ENCODE data around the gene AP3D1.

The AP3D1 gene

GRCh38 chr19:2084993-2085720 is 66.2 kb downstream of the AP3D1 start:
- peak; percentile 83 for DNase-seq (ENCODE audit: low read depth)

GRCh38 chr19:2083174-2083854 is 68.1 kb downstream of the AP3D1 start:
- DNase-seq (ENCODE audit: low read depth) = no peak

GRCh38 chr19:2081873-2082810 is 69.2 kb downstream of the AP3D1 start:
- DNase-seq (ENCODE audit: low read depth) = no peak

- no peak for DNase-seq (ENCODE audit: low read depth)
Observed at GRCh38 chr19:2080336-2080988, 70.9 kb downstream of the AP3D1 start.

GRCh38 chr19:2079865-2080301 is 71.5 kb downstream of the AP3D1 start:
- no peak for DNase-seq (ENCODE audit: low read depth)

DNA sequence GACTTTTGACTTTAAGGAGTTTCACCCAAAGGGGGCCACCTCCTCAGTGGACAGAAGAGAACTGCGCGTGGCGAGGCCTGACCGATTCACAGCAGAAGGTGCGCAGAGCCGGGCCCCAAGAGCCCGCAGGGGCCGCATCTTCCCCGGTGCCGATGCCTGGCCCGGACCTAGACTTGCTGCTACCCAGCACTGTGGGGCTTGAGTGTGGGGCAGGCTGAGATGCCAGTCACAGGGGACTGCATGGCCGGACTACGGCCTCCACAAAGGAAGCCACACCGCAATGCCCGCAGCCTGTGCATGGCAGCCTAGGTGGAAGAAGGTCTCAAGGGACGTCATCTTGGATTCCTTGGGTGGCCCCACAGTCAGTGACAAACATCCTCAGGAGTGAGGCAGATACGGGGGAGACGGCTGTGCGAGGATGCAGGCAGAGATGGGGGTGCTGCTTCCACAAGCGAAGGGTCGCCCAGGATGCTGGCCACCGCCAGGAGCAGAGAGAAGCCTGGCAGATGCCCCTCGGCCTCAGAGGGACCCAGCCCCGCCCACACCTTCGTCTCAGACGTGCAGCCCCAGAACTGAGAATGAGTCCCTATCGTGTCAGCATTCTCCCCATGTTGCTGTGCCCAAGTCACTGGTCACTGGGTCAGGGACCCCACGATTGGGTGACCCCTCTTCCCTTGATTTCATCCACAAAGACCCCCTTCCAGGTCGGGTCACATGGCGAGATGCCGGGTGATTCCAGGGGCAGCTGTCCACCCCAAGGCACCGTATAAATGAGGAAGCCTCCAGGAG is 72.1 kb downstream of the AP3D1 start:
- DNase-seq (ENCODE audit: low read depth) = no peak

DNA sequence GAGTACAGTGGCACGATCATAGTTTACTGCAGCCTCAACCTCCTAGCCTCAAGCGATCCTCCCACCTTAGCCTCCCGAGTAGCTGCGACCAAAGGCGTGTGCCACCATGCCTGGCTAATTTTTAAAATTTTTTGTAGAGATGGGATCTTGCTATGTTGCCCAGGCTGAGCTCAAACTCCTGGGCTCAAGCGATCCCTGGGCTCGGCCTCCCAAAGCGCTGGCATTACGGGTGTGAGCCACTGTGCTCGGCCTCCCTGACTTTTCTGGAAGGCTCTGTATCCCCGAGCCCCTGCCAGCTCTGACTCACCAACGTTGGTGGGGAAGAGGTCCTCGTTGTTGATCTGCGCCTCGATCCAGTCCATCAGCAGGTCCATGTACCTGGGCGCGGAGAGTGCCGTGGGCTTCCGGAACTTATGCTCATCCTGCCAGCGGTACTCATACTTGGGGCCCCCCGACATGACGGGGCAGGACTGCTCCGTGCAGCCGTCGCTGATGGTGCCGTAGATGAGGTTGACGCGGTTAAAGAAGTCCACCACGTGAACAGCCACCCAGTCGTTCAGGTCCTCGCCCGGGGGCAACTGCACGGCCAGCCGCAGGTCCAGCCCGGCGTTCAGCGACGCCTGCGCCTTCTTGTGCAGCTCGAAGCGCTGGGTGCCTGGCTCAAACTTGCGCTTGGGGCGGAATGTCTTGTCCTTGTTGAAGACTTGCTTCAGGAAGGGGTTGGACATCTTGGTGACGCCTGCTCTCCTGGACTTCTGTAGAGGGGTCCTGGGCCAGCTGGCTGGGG is 73.3 kb downstream of the AP3D1 start:
- DNase-seq (ENCODE audit: low read depth) = no peak

- no peak for DNase-seq (ENCODE audit: low read depth)
Observed at GRCh38 chr19:2077398-2077797, 74.0 kb downstream of the AP3D1 start.

DNA sequence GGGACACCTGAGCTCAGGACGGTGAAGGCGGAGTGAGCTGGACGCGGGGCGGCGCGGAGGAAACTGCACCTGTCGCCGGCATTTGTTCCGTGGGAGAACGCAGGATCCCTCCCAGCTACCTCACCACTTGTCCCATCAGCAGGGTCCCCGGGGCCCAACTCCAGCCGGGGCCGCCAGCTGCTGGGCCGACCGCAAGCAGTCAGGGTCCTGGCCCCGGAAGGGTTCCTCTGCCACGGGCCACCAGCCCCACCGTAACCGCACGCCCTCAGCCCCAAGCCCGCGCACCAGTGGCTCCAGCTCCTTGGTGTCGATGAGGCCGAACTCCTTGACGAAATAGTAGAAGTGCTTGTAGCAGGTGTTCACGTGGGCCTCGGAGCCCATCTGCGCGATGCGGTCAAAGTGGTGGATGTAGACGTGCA is 74.8 kb downstream of the AP3D1 start:
- DNase-seq (ENCODE audit: low read depth) = no peak

DNA sequence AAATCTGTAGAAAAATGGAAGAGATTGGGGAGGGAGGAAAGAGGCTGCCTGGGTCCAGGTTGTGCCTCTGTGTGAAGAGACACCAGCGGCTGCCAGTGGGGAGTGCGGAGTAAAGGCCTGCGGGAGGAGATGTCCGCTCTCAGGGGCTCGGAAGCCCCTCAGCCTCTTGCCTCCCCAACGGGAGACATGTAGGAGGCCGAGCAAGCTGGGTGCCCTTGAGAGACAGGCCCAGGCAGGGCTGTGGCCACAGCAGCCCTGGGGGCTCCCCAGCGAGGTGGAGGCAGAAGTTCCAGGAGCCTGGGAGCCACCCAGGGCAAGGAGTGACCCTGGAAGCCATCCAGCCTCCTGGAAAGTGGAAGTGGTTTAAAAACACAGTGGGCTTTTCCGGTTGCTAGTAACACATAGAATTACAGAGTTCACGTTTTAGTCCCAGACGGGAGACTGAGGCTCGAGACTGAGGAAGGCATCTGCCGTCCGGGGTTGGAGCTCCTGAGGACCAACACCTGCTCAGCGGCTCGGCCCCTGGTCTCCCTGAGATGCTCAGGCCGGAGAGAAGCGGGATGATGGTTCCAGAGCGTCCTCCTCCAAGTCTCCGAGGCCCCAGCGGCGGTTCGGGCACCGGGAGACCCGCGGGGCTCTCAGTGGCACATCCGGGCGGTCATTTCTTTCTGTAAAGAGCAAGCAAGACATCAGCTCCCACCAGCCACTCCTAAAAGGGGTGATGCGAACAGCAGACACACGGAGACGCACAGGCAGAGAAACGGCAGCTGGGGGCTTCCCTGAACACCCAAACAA is 78.4 kb downstream of the AP3D1 start:
- DNase-seq (ENCODE audit: low read depth) = no peak

DNA sequence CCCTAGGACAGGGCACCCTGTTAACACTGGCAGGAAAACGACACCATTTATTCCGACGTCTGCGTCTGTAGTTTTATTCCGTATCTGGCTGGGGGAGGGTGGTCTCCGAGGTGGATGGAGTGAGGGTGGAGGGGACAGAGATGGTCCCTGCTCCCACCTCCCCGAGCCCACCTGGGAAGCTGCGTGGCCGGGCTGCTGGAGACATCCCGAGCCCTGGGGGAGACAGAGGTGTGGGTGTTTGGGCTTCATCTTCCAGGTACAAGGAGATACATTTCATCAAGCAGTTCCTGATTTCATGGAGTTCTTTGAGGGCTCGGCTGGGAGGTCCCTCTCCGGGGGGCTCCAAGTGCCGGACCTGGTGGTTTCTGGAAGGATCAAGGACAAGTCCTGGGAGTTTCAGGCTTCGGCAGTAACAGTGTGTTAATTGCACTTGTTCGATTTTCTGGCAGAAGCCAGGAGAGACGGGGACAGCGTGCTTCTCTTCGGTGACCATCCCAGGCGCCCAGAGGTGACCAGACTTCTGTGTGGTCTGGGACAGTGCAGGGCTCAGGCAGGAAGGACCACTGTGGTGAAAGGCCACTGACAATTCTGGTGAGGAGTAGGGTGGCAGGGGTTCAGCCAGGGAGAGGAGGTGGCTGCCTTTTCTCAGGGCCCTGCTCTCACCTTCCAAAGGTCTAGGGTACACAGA is 80.2 kb downstream of the AP3D1 start:
- DNase-seq (ENCODE audit: low read depth) = no peak

DNA sequence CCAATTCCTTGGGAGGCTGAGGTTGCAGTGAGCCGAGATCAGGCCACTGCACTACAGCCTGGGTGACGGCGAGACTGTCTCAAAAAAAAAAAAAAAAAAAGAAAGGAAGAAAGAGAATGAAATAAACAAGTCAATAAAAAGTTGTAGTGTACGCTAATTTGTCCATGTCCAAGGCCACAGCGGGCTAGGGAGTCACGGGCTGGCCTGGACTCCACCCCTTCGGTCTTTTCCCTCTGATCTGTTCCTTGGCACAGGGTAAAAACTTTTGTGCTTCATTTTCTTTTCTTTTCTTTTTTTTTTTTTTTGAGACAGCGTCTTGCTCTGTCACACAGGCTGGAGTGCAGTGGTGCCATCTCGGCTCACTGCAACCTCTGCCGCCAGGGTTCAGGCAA is 80.9 kb downstream of the AP3D1 start:
- no peak for DNase-seq (ENCODE audit: low read depth)

GRCh38 chr19:2064788-2065524 is 86.4 kb downstream of the AP3D1 start:
- DNase-seq (ENCODE audit: low read depth) = no peak

DNA sequence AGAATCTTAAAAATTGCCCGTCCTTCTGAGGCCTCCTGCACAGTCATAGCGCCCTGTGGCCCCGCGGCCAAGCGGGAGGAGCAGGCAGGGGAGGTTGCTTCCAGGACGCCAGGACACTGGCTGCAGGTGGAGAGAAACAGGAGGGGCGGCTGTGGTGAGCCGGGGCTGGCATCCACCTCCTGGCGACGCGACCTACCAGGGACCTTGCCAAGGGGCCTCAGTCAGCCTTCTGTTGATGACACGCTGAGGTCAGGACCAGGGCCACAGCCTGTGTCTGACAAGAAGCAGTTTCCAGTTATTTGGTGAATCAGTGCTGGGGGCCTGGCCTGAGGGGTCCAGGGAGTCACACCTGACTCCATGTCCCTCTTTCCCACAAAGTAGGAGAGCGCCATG is 87.0 kb downstream of the AP3D1 start:
- no peak for DNase-seq (ENCODE audit: low read depth)

DNA sequence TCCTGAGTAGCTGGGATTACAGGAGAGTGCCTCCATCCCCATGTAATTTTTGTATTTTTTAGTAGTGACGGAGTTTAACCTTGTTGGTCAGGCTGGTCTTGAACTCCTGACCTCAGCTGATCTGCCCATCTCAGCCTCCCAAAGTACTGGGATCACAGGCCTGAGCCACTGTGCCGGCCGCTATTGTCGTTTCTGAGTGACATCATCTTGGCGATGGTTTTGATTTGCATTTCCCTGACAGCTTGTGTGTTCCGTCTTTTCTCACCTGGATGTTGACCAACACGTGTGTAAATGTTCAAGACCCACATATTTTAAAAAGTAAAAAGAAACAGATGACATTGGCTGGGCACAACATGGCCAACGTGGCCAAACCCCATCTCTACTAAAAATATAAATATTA is 87.5 kb downstream of the AP3D1 start:
- no peak for DNase-seq (ENCODE audit: low read depth)

DNA sequence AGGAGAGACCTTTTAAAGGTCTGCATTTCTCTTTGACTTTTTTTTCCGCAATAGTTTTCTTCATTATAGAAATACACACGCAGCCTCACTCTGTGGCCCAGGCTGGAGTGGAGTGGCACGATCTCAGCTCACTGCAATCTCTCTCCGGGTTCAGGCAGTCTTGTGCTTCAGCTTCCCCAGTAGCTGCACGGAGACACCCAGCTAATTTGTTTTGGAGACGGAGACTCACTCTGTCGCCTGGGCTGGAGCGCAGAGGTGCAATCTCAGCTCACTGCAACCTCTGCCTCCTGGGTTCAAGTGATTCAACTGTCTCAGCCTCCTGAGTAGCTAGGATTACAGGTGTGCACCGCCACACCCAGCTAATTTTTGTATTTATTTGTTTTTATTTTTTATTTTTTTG is 88.6 kb downstream of the AP3D1 start:
- no peak for DNase-seq (ENCODE audit: low read depth)

- no peak for DNase-seq (ENCODE audit: low read depth)
Observed at GRCh38 chr19:2062389-2062729, 89.0 kb downstream of the AP3D1 start.
